GM19035 (cell line): ENCODE results near the gene MAML2.
"Not testable (repeated sequence)": the region's sequence is repeated elsewhere in the genome, so short reads cannot be mapped to it uniquely, and the experiment has no call there.

ENCODE experiments used
- ATAC-seq: cut with Tn5 transposase; IDR thresholded peaks from one replicate; pipeline ENCODE4 v1.9.1; 2021; ENCODE audit not compliant: unreplicated experiment

The MAML2 gene

GRCh38 chr11:96272529-96273222 is 70.3 kb downstream of the MAML2 start:
- peak; percentile 74 for ATAC-seq

GRCh38 chr11:96271777-96272176 is 71.2 kb downstream of the MAML2 start:
- no peak for ATAC-seq

- ATAC-seq = not testable (repeated sequence)
These were observed 71.6 kb downstream of the MAML2 start for GRCh38 chr11:96271352-96271751.

- ATAC-seq = not testable (repeated sequence)
These were observed 74.5 kb downstream of the MAML2 start for GRCh38 chr11:96268527-96268926.

- peak; percentile 96 for ATAC-seq
These were observed 75.4 kb downstream of the MAML2 start for GRCh38 chr11:96267496-96268032.

- ATAC-seq = no peak
These were observed 75.9 kb downstream of the MAML2 start for GRCh38 chr11:96267001-96267495.

GRCh38 chr11:96265972-96266371 is 77.0 kb downstream of the MAML2 start:
- ATAC-seq = no peak

GRCh38 chr11:96265220-96265737 is 77.7 kb downstream of the MAML2 start:
- ATAC-seq = no peak

GRCh38 chr11:96264364-96264763 is 78.6 kb downstream of the MAML2 start:
- no peak for ATAC-seq

DNA sequence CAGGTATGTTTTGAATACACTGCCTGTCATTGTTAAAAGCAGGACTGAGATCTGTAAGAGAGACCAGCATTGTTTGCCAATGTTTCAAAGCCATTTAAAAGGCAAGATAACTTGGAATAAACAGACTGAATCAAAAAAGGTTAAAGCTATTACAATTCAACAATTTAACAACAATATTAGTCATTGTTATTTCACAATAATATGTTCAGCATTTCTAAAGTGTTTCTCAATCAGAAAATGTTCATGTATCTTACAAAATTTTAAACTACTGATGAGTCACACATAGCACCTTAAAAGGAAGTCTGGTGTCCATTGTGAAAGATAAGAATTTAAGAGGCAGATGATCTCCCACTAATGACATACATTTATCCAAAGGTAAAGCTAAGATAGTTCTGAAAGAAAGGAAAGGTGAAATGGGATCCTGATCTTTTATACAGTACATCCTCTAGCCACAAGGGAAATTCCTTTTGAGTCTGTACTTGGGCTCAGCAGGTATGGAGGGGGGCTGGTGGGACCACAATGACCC is 79.7 kb downstream of the MAML2 start:
- no peak for ATAC-seq

GRCh38 chr11:96260532-96260931 is 82.5 kb downstream of the MAML2 start:
- no peak for ATAC-seq

DNA sequence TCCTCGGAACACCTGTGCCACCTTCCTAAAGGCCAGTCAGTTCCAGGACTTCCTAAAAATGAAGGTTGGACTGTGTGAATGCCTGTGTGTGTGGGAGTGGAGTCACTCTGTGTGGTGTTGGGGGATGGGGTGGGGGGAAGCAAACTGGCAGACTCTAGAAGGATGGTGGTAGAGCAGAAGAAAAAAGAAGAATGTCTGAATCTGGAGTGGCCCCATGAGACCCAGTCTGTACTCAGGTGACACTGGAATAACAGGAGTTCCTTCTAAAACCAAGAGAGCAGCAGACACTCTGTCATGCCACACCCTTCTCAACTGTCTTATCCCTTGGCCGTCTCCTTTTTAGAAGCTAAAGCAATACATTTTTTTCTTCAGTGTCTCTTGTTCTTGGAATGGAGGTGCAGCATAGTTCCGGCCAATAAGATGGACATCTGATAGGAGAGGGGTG is 82.9 kb downstream of the MAML2 start:
- no peak for ATAC-seq

- ATAC-seq = no peak
These were observed 83.7 kb downstream of the MAML2 start for GRCh38 chr11:96259134-96259830.

GRCh38 chr11:96257972-96258934 is 84.7 kb downstream of the MAML2 start:
- ATAC-seq = peak; percentile 81

GRCh38 chr11:96257036-96257435 is 86.0 kb downstream of the MAML2 start:
- ATAC-seq = no peak

DNA sequence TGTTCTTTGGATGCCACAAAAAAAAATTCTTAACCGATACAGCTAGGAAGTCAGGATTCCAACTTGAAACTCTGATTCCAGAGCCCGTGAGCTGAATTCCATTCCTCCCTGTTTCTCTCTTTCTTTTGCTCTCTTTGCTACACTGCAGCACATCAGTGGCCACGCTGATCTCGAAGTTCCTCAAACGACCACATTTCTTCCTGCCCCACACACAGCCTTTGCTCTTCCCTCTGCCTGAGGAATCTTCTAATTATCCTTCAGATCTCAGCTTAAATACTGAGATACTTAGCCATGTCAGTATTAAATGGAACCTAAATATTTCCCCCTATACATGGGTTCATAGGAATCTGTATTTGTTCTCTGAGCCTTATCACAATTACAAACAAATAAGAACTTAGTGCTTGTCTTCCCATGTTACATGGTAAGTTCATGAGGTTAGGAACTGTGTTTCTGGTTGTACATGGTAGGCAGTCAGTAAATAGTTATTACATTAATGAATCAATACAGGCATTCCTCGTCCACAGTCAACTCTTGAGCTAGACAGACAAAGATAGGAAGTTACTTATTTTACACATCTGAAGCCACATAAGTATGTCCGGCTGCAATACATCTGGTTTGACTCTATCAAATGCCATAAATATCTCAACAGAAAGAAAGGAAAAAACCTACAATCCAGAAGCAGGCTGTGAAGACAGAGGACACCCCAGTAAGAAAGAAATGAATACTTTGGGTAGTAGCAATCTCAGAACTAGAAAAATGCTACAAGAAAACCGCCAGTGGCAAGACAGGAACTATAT is 86.6 kb downstream of the MAML2 start:
- no peak for ATAC-seq

- no peak for ATAC-seq
These were observed 88.1 kb downstream of the MAML2 start for GRCh38 chr11:96254854-96255253.

GRCh38 chr11:96254087-96254486 is 88.9 kb downstream of the MAML2 start:
- ATAC-seq = peak; percentile 57

DNA sequence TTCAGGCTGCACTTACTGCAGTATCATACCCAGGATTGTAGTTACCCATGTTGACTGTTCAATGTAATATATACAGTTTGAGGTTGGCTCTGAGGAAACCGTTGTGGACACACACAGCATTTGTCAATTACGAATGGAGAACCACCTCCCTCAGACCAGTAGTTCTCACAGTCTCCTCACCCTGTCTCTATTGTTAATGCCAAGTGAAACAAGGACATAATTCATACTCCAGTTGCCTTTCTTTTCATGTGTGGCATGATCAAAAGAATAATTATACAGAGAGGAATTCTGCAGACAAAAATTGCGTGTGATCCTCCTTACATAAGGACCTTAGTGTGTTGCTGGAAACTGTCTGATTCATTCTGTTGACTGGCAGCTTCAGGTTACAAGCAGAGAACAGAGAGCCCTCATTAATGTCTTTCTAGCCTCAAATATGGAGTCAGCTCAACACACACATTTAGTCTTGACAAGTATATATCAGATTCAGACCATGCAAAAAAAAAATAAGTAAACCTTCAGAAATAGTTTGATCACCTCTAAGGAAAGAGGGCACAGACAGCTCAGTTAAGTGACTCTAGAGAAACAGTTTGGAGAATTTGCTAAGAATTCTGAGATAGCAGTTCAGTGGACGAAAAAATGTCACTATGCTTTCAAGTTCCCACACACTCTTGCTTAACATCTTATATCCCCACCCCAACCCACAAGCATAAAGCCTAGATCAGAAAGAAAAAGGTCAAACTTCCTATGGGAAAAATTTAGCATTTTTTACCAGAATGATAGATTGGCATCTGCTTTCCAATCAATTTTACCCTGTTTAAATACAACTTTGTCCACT is 96.1 kb downstream of the MAML2 start:
- no peak for ATAC-seq
